Neural progenitor cell (in vitro differentiated cells): ENCODE results near the gene WDR74. TPM values are rescaled to one million over a fixed set of nuclear protein-coding genes. Genes with fewer than 3 reads are reported as not detected.

ENCODE experiments used
- DNase-seq: peaks from one replicate; pipeline ENCODE4 v3.0.0-alpha.2; 2016; ENCODE audit warnings: low spot score
- H2AFZ ChIP-seq: fragments of 200-600 bp; sonication (generic); replicated peaks from 2 replicates; pipeline ENCODE4 v1.6.1; 2016; ENCODE audit warnings: antibody characterized with exemption
- H3F3A ChIP-seq: fragments of 200-600 bp; sonication (generic); 2 replicates; pipeline ENCODE4 v1.6.1; 2016; ENCODE audit warnings: antibody characterized with exemption, low read depth
- H3K27ac ChIP-seq: fragments of 200-600 bp; sonication (generic); 2 replicates; pipeline ENCODE4 v1.5.1; 2016; ENCODE audit warnings: mild to moderate bottlenecking
- H3K27me3 ChIP-seq: fragments of 200-600 bp; sonication (generic); 2 replicates; pipeline ENCODE4 v1.6.1; 2016; ENCODE audit warnings: mild to moderate bottlenecking, moderate library complexity
- H3K36me3 ChIP-seq: fragments of 200-600 bp; sonication (generic); 2 replicates; pipeline ENCODE4 v1.5.1; 2016
- H3K4me1 ChIP-seq: fragments of 200-600 bp; sonication (generic); 2 replicates; pipeline ENCODE4 v1.6.1; 2016; ENCODE audit warnings: mixed run types
- H3K4me2 ChIP-seq: fragments of 200-600 bp; sonication (generic); 2 replicates; pipeline ENCODE4 v1.6.1; 2016
- H3K4me3 ChIP-seq: fragments of 200-600 bp; sonication (generic); 2 replicates; pipeline ENCODE4 v1.5.1; 2016
- H3K79me2 ChIP-seq: fragments of 200-600 bp; sonication (generic); 2 replicates; pipeline ENCODE4 v1.6.1; 2016; ENCODE audit warnings: low read depth
- H3K9ac ChIP-seq: fragments of 200-600 bp; sonication (generic); 2 replicates; pipeline ENCODE4 v1.6.1; 2016
- H3K9me3 ChIP-seq: fragments of 200-600 bp; sonication (generic); 2 replicates; pipeline ENCODE4 v1.5.1; 2016; ENCODE audit warnings: low read depth
- H4K20me1 ChIP-seq: fragments of 200-600 bp; sonication (generic); 2 replicates; pipeline ENCODE4 v1.6.1; 2016; ENCODE audit warnings: low read depth
- H3K27ac Mint-ChIP-seq: 3 replicates; pipeline ENCODE4 v1.8.0; 2021; ENCODE audit warnings: mixed read lengths
- H3K27me3 Mint-ChIP-seq: 2 replicates; pipeline ENCODE4 v1.8.0; 2022; ENCODE audit warnings: low read depth, mild to moderate bottlenecking, inconsistent platforms, moderate library complexity, mixed read lengths; ENCODE audit not compliant: insufficient read depth
- H3K36me3 Mint-ChIP-seq: 3 replicates; pipeline ENCODE4 v1.8.0; 2021; ENCODE audit warnings: mixed read lengths
- H3K4me1 Mint-ChIP-seq: 3 replicates; pipeline ENCODE4 v1.8.0; 2021; ENCODE audit warnings: mixed read lengths
- H3K4me3 Mint-ChIP-seq: 3 replicates; pipeline ENCODE4 v1.8.0; 2021; ENCODE audit warnings: mild to moderate bottlenecking, moderate library complexity, mixed read lengths
- H3K9me3 Mint-ChIP-seq: 3 replicates; pipeline ENCODE4 v1.8.0; 2020; ENCODE audit warnings: mixed read lengths
- CTCF ChIP-seq: fragments of 200-600 bp; sonication (generic); IDR thresholded peaks from 2 replicates; pipeline ENCODE4 v1.5.1; 2017; ENCODE audit warnings: antibody characterized with exemption, mild to moderate bottlenecking
- EZH2 ChIP-seq: fragments of 200-600 bp; sonication (generic); IDR thresholded peaks from 2 replicates; pipeline ENCODE4 v1.6.1; 2017; ENCODE audit warnings: antibody characterized with exemption, mild to moderate bottlenecking, moderate library complexity
- EZH2phosphoT487 ChIP-seq: fragments of 200-600 bp; sonication (generic); IDR thresholded peaks from 2 replicates; pipeline ENCODE4 v1.6.1; 2017; ENCODE audit warnings: antibody characterized with exemption
- total RNA-seq: library from RNA; depleted of rRNA; stranded (reverse); fragments of >200 nt; gene quantifications from 2 replicates; pipeline ENCODE4 v1.2.3, GENCODE V29; 2015; ENCODE audit warnings: low replicate concordance

Gene WDR74
- total RNA-seq, 1 donor from 2014 or later: 40.0 TPM

DNA sequence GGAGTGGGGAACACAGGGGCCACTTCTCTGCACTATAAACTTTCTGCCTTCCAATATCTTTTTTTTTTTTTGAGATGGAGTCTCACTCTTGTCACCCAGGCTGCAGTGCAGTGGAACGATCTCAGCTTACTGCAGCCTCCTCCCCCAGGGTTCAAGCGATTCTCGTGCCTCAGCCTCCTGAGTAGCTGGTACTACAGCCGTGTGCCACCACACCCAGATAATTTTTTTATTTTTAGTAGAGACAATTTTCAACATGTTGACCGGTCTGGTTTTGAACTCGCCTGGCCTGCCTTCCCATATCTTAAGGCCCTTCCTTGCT, 43.0 kb upstream of the WDR74 start:
- peaks cover 37% of the 10 kb centered on the region for H3K36me3 Mint-ChIP-seq

GRCh38 chr11:62881579-62882430, 42.4 kb upstream of the WDR74 start:
- Histone ChIP-seq H3K27ac (peak overlapping the region; percentile 95), H3K4me2 (peak overlapping the region; percentile 95), H3K27me3 (no peaks in the 10 kb centered on the region), H2AFZ (peak overlapping the region; percentile 2), H3F3A (peaks cover 79% of the 10 kb centered on the region), H3K4me1 (peaks cover 29% of the 10 kb centered on the region), H3K9me3 (no peaks in the 10 kb centered on the region), H3K9ac (peak overlapping the region; percentile 90), H3K79me2 (peaks cover 95% of the 10 kb centered on the region), H3K36me3 (peaks cover 6% of the 10 kb centered on the region), H4K20me1 (peaks cover 49% of the 10 kb centered on the region), H3K4me3 (peak overlapping the region; percentile 63)
- Mint-ChIP-seq H3K4me3 (peak overlapping the region; percentile 100), H3K4me1 (peaks cover 55% of the 10 kb centered on the region), H3K27me3 (peaks cover 7% of the 10 kb centered on the region), H3K9me3 (no peaks in the 10 kb centered on the region), H3K27ac (peak overlapping the region; percentile 93), H3K36me3 (peaks cover 37% of the 10 kb centered on the region)
- TF ChIP-seq EZH2phosphoT487: no peak
- TF ChIP-seq EZH2: no peak
- TF ChIP-seq CTCF: no peak
- peak; percentile 92 for DNase-seq

More for the DNA sequence above, 43.0 kb upstream of the WDR74 start:
- H3F3A ChIP-seq: peaks cover 79% of the 10 kb centered on the region
- H4K20me1 ChIP-seq: peaks cover 53% of the 10 kb centered on the region
- H3K9ac ChIP-seq: no peak overlapping the region
- TF ChIP-seq EZH2 (no peak), EZH2phosphoT487 (no peak)
- H3K27me3 ChIP-seq: no peaks in the 10 kb centered on the region
- DNase-seq: no peak
- Mint-ChIP-seq H3K4me1 (peaks cover 53% of the 10 kb centered on the region), H3K4me3 (peak overlapping the region; percentile 100), H3K27ac (peak overlapping the region; percentile 93), H3K9me3 (no peaks in the 10 kb centered on the region), H3K27me3 (peaks cover 7% of the 10 kb centered on the region)
- H3K4me2 ChIP-seq: peak overlapping the region; percentile 95
- peak overlapping the region; percentile 63 for H3K4me3 ChIP-seq
- peaks cover 6% of the 10 kb centered on the region for H3K36me3 ChIP-seq
- H3K4me1 ChIP-seq: peaks cover 29% of the 10 kb centered on the region
- no peak overlapping the region for H3K27ac ChIP-seq
- no peaks in the 10 kb centered on the region for H3K9me3 ChIP-seq
- peaks cover 94% of the 10 kb centered on the region for H3K79me2 ChIP-seq
- no peak overlapping the region for H2AFZ ChIP-seq

- Histone ChIP-seq H3K9ac (peak within 1 kb of the TSS; percentile 90), H3K27me3 (no peaks in the 10 kb centered on the region), H3K4me2 (peak within 1 kb of the TSS; percentile 95), H4K20me1 (peaks cover 42% of the 10 kb centered on the region), H3K36me3 (peaks cover 6% of the 10 kb centered on the region), H3K79me2 (peaks cover 95% of the 10 kb centered on the region), H3F3A (peaks cover 76% of the 10 kb centered on the region), H2AFZ (peak within 1 kb of the TSS; percentile 2), H3K27ac (peak within 1 kb of the TSS; percentile 95), H3K4me1 (peaks cover 29% of the 10 kb centered on the region), H3K4me3 (peak within 1 kb of the TSS; percentile 63), H3K9me3 (no peaks in the 10 kb centered on the region)
- H3K4me3 Mint-ChIP-seq: peak within 1 kb of the TSS; percentile 100
- H3K27ac Mint-ChIP-seq: peak within 1 kb of the TSS; percentile 93
- H3K36me3 Mint-ChIP-seq: peaks cover 37% of the 10 kb centered on the region
- peak; percentile 93 for DNase-seq
- peaks cover 7% of the 10 kb centered on the region for H3K27me3 Mint-ChIP-seq
- TF ChIP-seq CTCF (peak; percentile 79), EZH2phosphoT487 (no peak), EZH2 (peak; percentile 27)
- H3K9me3 Mint-ChIP-seq: no peaks in the 10 kb centered on the region
- peaks cover 55% of the 10 kb centered on the region for H3K4me1 Mint-ChIP-seq
These were observed 41.6 kb upstream of the WDR74 start, which contains the start of gene SLC3A2 for GRCh38 chr11:62880803-62881578. Gene SLC3A2 (plus strand): TSS chr11:62880896. CDS start chr11:62881024, 128 bp downstream.
